Activated CD8-positive, alpha-beta memory T cell treated with anti-CD3 and anti-CD28 coated beads, Interleukin-2, amount 50 U/mL, for 1 hour (primary cell): ENCODE measurements around the gene FIBCD1.

ENCODE experiments used
- DNase-seq: peaks from one replicate; pipeline ENCODE4 v3.0.0-alpha.2; 2020; ENCODE audit errors: extremely low read depth

The FIBCD1 gene

DNA sequence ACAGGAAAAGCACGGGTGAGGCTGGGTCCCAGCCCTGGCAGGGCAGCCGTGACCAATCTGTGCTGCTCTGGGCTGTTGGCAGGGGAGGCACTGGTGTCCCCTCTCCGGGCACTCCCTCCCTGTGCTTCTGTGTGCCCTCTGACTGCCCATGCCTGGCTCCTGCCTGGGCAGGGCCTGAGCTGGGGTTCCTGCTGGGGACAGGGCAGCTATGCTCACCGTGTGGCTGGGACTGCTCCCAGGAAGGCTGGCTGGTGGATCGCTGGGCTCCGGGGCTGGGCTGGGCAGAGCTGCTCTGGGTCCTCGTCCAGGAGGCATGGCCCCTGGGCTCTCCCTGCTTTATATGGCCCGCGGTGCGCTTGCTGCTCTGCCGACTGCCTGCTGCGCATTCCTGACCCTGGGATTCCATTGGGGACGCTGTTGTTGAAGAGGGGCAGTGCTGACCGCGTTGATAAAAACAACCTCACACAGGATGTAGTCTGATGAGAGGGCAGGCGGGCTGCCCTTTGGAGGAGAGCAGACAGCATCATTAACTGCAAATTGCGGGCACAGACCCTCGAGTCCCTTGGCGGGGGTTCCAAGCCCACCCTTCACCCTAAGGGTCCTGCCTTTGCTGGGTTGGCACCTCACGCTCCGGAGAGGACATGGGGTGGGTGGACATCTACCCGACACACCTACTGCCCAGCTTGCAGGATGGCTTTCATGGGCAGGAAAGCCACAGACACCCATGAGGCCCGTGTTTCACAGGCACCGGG lies 43.4 kb downstream of the FIBCD1 start:
- DNase-seq: no peak

DNA sequence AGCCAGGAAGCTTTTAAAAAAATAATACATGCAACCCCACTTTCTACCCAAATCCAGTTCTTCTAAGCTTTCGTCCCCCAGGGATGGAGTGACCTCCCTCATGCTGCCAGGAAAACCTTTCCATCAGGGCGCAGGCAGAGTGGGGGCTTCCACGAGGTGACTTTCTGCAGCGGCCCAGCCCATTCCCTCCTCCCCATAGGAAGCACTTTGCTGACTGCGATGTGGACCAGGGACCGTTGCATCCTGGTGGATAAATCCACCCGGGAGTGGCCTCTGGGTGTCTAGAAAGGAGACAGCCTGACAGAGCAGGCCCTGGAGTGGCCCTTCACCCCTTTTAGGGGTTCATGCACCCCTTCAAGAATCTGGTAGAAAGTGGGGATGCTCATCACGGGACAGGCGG lies 44.0 kb downstream of the FIBCD1 start:
- no peak for DNase-seq

DNA sequence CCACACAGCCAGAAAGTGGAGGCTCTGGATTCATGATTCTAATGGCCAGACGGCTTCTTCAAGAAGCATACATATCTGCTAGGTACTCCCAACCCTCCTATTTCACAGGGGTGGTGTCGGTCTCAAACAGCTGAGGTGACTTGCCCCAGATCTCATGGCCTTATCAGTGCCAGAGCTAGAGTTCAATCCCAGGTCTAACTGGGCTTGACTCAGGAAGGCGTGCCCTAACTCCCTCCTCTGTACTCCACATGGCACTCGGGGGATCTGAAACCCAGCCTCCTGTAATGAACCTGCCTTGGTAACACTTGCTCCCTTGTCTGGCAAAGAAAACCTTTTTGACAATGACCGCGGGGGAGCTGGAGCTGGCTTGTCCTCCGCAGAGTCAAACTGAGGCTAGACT lies 44.5 kb downstream of the FIBCD1 start:
- DNase-seq: no peak

DNA sequence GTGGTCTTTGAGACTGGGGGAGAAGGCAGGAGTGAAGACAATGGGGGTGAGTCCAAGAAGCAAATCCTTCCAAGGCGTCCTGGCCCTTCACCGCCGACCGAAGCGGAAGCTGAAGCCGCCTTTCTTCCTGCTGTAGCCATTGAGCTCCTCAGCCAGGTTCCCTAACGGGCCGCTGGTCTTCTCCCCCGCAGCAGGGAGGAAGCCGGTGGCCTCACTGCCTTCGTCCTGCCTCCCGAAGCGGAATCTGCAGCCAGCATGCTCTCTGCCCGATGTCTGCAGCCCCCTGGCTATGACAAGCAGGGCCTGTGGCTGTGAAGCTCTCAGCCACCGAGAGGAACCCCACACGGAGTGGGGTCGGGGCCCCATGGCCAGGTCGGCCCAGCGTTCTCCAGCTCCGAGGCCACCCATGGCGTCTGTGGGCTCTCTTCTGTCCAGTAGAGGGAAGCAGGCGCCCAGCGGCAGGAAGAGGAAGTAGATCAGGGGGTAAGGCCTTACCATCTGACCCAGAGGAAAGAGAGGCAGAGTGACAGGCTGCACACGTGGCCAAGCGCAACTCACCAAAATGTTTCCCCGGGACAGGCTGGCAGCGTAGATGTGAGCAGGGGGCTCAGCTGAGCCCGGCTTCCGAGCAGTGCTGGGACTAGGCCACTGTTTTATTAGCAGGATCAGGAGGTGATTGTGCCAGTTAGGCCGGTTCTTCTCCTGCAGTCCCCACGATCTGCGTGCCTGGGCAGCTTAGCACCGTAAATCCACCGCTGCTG lies 45.5 kb downstream of the FIBCD1 start:
- DNase-seq: no peak

DNA sequence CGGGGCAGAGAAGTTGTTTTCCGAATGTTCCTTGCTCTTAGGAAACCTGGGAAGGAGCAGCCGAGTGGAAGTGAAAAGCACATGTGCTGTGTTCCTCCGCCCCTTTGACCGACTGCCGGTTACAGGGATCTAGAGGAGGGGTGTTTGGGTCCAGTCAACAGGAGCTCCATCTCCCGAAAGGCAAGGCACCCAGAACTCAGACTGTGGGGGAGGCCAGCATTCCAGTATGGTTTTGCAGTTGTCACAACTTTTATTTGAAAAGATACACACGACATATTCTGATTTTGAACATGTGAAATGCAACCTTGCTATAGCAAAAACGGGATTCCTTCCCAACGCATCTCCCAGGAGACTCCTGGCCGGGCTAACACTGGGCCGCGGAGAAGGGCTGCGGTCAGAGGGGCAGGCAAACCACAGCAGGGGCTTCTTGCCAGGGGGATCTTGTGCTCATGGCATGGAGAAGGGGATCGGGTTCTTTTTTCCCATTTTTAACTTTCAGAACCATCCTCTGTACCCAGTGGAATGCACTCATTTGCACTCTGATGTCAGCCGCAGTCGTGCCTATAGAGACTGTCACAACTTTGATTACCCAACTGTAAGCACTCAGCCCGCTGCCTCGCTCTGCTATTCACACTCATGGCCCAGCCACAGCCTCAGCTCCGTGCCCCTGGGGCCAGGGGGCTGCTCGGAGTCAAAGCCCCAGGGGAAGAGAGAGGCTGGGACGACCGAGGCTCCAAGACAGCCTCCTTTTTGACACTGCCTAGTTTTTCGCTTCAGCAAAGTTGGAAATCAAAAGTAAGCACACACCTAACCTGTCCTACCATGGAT lies 46.4 kb downstream of the FIBCD1 start:
- no peak for DNase-seq

DNA sequence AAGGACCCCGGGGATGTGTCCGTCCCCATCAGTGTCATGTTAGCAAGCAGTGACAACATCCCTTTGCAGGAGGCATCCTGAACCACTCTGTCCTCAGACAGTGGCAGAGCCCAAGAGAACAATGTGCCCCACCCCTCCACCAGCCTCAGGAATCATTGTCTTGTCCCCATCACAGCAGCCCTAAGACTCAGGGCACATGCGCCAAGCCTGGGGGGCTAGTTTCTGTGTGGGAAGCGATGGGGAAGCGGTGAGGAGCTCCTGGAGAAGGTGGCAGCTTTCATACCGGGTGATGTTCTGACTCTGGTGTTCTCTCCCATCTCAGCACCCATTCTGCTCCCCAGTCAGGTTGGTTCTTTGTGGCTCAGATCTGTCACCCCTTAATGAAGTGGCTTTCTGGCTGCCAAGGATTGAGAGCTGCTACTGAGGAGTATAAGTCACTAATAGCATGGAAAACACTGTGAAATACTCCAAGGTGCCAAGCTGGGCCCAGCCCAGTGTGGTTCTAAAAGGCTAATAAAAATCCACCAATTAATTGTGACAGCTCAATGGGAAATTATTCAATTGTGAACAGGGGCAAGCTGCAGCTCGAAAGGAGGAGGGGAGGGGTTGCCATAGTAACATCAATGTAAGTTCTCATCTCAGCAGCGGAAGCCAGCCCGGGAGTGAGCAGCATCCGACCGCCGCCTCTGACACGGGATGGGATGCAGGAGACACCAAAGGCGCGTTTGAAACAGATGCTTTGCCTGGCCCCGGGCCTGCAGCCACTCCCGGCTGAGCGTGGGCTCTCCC lies 47.2 kb downstream of the FIBCD1 start:
- no peak for DNase-seq

DNA sequence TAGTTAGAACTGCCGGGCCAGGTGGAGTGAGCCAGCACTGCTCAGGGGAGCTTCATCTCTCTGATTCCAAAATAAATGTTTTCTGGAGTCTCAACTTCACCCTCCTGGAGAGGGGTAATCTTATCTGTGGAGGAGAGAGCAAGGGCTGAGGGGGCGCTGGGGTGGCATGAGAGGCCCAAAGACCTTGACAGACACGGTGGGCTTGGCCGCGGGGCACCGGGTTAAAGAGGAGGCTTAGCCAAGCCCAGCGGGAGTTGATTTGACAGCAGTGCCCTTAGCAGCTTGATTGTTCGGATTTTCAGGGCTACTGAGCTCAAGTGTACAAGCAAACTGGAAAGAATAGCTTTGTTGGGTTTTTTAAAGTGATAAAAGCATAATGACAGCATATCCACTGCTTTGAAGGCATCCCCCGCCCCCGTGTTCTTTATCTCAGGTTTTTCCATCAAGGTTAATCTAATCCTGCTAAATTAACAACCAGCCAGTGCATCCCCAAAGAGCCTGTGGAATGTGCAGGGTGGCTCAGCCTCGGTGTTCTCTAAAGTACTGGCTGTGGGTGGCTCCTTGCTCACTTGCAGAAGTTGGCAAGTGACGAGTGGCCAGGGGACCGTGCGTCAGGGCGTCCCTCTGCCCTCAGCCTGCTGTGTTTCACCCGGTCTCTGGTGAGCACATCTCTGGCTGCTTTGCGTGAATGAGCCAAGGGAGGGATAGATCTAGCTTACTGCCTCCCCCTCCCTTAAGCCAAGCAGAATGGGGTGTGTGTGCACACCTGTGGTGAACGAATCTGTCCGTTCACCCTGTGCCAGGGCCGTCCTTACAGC lies 48.0 kb downstream of the FIBCD1 start:
- no peak for DNase-seq

DNA sequence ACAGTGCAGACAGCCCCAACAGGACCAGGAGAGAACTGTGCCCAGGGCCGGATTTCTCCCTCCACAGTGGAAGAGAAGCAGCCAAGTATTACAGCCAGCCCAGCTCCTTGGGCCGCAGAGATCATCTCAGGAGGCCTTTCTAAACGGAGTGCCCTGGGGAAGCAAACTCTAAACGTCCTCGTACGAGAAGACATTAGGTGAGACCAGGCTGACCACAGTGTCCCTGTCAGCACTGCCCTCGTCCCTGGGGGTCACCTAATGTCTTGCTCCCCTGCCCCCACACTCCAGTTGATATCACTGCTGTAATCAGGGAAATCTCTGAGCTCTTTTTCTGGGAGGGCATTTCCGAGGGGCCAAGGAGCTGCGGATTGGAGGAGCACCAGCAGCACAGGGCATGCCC lies 48.9 kb downstream of the FIBCD1 start:
- no peak for DNase-seq

DNA sequence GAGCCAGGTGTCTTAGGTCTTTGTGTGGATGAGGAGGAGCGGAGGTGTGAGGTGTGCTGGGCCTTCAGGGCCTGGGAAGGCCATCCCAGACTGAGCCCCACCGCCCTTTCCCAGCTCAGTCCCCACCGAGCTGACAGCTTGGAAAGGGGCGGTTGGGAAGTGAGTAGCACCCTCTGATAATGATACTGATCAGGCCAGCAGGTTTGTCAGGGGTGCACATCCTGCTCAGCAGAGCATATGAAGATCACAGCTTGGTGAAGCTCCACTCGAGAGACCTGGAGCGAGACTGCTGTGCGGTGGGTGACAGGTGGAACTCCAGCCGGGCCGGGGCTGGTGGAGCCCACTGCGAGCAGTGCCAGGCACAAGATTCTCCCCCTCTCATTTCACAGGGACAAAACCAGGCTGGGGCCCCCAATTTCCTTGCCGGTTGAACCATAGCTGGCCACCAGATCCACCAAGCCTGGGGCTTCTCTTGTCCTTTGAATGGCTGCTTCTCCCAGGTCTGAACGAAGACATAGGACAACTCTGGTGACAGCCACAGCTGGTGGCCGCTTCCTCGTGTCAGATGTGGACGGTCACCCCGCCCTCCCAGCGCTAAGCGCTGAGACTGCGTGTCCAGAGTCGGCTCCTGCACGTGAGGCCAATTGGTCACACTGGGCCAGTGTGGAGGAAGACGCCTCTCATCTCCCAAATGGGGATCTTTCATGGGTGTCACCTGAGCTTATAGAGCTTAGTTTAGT lies 50.7 kb downstream of the FIBCD1 start:
- no peak for DNase-seq

DNA sequence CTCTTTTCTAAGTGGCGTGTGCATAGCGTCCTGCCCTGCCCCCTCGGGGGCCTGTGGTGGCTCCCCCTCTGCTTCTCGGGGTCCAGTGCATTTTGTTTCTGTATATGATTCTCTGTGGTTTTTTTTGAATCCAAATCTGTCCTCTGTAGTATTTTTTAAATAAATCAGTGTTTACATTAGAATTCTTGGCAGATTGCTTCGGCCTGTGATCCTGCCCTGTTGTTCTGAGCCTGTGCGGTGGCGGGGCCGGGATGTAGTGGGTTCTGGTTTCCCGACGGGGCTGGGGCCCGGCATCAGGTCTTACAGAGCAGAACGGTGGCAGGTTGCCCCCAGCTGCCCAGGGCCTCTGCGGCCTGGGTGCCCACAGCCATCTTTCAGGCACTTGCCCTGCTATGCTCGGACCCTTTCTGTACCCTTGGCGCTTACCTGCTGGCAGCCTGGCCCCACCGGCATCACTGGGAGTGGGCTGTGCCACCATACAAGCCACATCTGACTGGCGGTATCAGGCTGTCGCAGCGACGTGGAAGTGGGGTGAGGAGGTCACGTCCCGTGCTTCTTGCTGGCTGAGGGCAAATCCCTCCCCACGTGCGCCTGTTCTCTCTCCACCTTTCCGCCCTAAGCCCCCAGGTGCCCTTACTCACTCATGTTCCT lies 51.4 kb downstream of the FIBCD1 start:
- no peak for DNase-seq

DNA sequence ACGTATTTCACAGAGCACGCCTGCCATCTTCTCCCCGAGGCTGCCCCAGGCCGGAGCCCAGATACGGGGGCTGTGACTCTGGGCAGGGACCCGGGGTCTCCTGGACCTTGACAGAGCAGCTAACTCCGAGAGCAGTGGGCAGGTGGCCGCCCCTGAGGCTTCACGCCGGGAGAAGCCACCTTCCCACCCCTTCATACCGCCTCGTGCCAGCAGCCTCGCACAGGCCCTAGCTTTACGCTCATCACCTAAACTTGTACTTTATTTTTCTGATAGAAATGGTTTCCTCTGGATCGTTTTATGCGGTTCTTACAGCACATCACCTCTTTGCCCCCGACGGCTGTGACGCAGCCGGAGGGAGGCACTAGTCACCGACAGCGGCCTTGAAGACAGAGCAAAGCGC lies 52.1 kb downstream of the FIBCD1 start:
- DNase-seq: no peak

DNA sequence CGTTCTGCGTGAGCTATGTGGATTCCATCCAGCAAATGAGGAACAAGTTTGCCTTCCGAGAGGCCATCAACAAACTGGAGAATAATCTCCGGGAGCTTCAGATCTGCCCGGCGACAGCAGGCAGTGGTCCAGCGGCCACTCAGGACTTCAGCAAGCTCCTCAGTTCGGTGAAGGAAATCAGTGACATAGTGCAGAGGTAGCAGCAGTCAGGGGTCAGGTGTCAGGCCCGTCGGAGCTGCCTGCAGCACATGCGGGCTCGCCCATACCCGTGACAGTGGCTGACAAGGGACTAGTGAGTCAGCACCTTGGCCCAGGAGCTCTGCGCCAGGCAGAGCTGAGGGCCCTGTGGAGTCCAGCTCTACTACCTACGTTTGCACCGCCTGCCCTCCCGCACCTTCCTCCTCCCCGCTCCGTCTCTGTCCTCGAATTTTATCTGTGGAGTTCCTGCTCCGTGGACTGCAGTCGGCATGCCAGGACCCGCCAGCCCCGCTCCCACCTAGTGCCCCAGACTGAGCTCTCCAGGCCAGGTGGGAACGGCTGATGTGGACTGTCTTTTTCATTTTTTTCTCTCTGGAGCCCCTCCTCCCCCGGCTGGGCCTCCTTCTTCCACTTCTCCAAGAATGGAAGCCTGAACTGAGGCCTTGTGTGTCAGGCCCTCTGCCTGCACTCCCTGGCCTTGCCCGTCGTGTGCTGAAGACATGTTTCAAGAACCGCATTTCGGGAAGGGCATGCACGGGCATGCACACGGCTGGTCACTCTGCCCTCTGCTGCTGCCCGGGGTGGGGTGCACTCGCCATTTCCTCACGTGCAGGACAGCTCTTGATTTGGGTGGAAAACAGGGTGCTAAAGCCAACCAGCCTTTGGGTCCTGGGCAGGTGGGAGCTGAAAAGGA lies 53.3 kb downstream of the FIBCD1 start:
- no peak for DNase-seq

DNA sequence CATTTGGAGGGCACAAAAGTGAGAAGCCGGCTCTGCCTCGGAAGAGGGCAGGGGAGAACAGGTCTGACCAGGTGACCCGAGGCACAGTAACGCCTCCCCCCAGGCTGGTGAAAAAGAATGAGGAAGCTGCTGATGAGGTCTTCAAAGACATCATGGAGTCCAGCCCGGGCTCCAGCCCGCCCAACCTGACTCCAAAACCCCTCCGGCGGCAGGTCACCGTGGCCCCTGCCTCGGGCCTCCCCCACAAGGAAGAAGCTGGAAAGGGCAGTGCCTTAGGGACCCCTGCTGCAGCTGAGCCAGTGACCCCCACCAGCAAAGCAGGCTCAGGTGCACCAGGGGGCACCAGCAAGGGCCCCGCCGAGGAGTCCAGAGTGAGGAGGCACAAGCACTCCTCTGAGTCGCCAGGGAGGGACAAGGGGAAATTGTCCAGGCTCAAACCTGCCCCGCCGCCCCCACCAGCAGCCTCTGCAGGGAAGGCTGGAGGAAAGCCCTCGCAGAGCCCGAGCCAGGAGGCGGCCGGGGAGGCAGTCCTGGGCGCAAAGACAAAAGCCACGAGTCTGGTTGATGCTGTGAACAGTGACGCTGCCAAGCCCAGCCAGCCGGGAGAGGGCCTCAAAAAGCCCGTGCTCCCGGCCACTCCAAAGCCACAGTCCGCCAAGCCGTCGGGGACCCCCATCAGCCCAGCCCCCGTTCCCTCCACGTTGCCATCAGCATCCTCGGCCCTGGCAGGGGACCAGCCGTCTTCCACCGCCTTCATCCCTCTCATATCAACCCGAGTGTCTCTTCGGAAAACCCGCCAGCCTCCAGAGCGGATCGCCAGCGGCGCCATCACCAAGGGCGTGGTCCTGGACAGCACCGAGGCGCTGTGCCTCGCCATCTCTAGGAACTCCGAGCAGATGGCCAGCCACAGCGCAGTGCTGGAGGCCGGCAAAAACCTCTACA lies 54.2 kb downstream of the FIBCD1 start:
- DNase-seq: no peak

DNA sequence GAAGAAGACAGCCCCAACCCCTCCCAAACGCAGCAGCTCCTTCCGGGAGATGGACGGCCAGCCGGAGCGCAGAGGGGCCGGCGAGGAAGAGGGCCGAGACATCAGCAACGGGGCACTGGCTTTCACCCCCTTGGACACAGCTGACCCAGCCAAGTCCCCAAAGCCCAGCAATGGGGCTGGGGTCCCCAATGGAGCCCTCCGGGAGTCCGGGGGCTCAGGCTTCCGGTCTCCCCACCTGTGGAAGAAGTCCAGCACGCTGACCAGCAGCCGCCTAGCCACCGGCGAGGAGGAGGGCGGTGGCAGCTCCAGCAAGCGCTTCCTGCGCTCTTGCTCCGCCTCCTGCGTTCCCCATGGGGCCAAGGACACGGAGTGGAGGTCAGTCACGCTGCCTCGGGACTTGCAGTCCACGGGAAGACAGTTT lies 54.9 kb downstream of the FIBCD1 start:
- no peak for DNase-seq

DNA sequence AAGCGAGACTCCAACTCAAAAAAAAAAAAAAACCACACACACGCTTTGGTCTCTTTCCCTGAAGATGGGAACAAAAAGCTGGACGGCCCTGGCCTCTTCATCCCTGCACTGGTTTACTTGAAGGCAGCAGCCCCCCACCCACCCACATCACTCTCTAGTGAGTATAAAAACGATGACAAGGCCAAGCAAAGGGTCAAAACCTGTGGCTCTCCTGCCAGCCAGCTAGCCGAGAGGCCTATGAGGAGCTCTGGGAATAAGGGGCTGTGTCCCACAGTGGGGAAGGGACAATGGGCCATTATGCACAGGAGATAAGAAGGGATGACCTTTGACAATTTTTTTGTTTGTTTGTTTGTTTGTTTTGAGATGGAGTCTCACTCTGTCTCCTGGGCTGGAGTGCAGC lies 55.6 kb downstream of the FIBCD1 start:
- no peak for DNase-seq

DNA sequence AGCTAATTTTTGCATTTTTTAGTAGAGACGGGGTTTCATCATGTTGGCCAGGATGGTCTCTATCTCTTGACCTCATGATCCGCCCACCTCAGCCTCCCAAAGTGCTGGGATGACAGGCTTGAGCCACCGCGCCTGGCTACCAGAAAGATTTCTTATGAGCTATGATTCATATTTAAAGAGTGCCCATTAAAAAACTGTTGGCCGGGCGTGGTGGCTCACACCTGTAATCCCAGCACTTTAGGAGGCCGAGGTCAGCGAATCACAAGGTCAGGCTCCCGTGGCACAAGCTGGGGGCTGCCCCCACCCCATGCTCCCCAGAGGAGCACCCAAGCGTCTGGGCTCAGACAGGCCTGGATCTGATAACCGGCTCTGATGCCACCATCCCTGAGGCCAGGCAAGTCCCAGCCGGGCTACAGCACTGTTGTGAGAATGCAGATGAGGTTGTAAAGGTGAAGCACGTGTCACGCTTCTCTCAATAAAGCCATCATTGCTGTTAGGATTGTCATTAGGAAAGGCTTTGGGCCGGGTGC lies 56.3 kb downstream of the FIBCD1 start:
- DNase-seq: no peak

DNA sequence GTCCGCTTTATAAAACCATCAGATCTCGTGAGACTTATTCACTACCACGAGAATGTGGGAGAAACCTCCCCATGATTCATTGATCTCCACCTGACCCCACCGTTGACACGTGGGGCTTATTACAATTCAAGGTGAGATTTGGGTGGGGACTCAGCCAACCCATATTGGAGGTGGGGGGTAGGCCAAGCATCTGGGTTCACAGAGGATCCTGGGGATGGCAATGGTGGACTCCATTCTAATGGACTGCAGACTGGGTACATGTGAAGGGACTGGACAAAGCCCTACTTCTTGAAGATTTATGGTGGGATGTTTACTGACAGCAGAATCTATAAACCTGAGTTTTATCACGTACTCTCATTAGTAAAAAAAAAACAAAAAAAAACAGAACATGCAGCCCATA lies 57.5 kb downstream of the FIBCD1 start:
- DNase-seq: no peak
